Renal pelvis (tissue), 4 donors: ENCODE results near the gene DMTF1. TPM values are rescaled to one million over a fixed set of nuclear protein-coding genes. Genes with fewer than 3 reads are reported as not detected.
"Not testable (repeated sequence)": the region's sequence is repeated elsewhere in the genome, so short reads cannot be mapped to it uniquely, and the experiment has no call there.

Experiments used
- DNase-seq: peaks from one replicate; pipeline ENCODE4 v3.0.0-alpha.2; 2013
- polyA plus RNA-seq, 3 donors: library from polyadenylated mRNA; unstranded; fragments of 120-200 nt; gene quantifications; one replicate each; pipeline ENCODE4 v1.2.1, GENCODE V29; 2013; ENCODE audit not compliant: insufficient read length in 3 of 3

The DMTF1 gene
- polyA plus RNA-seq, 3 donors: 143 to 231 (median 230) TPM

DNA sequence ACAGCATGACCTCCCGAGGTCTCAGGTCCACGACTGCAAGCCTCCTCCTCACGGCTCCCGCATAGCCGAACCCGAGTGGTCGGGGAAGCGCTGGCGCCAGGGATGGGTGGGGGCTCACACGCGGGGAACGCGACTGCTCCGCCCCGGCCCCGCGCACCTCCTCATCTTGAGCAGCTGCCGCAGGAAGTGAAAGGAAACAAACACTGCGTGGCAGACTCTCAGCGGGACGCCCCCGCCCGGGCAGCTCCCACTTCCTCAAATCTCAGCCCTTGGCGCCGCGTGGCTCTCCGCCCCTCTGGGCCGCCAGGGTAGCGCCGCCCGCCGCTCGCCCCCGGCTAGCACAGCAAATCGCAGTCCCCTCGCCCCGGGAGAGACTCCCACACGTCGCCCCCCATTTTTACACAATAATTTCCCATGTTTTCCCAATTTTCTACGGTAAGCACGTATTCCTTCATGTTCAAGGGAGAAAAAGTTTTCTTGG, 67.3 kb downstream of the DMTF1 start, which contains the start of gene TMEM243:
TMEM243 (minus strand) TSS at position 188 of the 481 bp plus-strand sequence. CDS start 229 bp downstream, outside the sequence.
- peak; percentile 65 for DNase-seq

- DNase-seq: peak; percentile 82
These were observed 67.9 kb downstream of the DMTF1 start for GRCh38 chr7:87220026-87220733.

- DNase-seq: peak; percentile 46
These were observed 68.5 kb downstream of the DMTF1 start for GRCh38 chr7:87220734-87221215.

DNA sequence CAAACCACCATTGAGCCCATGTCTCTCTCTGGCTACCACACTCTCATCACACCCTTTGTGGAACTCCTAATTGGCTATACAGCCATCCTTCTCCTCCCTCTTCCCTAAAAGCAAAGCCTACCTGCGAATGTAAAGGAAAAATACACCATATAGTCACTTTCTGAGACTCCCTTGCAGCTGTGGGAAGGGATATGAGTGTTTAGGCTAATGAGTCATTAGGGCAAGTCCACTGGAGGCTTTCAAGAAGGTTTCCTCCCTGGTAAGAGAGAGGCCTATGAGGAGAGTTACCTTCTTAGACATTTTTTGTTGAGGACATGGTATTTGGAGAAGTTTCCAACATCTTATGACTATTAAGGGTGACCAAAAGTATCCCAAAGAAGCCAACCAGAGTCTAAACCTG, 71.4 kb downstream of the DMTF1 start:
- DNase-seq: no peak

- DNase-seq: no peak
These were observed 73.4 kb downstream of the DMTF1 start for GRCh38 chr7:87225696-87226095.

DNA sequence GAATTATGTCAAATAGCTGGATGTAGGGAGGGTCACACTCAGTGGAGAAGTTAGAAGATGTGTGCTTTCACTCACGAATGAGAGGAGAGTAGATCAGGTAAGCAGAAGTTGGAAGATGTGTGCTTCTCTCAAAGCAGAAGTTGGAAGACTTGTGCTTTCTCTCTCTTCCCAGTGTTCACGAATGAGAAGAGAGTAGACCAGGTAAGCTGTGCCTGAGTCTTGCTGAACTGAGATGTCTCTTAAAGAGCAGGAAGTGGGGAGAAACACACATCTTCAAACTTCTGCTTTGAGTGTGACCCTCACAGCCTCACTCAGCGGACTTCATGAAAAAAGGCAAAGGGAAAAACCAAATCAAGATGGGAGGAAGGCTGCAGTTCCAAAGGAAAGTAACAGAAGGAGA, 74.2 kb downstream of the DMTF1 start:
- DNase-seq: no peak

DNA sequence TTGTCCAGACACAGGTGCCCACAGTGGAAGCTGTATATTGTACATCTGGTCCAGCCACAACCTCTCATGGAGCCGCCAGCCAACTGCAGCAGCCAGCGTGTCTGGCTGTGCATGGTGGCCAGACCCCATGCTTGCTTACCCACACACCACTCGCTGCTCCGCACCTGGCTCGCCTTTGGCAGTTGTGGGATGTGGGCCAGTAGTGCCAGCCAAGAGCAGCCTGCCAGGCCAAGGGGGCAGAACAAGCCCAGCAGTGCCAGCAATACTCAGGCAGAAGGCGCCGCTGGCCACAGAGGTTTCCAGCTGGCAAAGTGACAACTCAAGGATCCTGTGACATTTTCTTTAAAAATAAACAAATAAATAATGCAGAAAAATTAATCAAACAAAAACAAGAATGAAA, 79.0 kb downstream of the DMTF1 start:
- DNase-seq: no peak

GRCh38 chr7:87231711-87232110, 79.5 kb downstream of the DMTF1 start:
- DNase-seq: no peak

DNA sequence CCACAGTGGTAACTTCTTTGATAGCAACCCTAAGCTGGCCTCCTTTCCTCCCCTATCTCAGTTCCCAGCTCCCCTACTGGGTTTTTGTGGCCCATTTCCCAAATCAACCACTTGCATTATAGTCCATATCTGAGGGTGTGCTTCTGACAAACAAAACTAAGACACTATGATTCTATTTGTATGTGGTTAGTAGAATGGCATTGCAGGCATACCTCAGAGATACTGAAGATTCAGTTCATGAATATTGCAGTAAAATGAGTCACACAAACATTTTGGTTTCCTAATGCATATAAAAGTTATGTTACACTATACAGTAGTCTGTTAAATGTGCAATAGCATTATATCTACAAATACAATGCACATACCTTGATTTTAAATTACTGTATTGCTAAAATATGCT, 82.7 kb downstream of the DMTF1 start:
- DNase-seq: no peak

GRCh38 chr7:87238464-87239051, 86.3 kb downstream of the DMTF1 start:
- not testable (repeated sequence) for DNase-seq

DNA sequence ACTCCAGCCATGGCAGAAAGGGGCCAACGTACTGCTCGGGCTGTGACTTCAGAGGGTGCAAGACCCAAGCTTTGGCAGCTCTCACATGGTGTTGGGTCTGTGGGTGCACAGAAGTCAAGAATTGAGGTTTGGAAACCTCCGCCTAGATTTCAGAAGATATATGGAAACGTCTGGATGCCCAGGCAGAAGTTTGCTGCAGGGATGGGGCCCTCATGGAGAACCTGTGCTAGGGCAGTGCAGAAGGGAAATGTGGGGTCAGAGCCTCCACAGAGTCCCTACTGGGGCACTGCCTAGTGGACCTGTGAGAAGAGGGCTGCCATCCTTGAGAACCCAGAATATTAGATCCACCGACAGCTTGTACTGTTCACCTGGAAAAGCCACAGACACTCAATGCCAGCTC, 93.4 kb downstream of the DMTF1 start:
- DNase-seq: not testable (repeated sequence)

Other genes with a start within 250 kb of the DMTF1 start
- gene ELAPOR2, start 92.8 kb upstream of the DMTF1 start, polyA plus RNA-seq: 1 to 10 TPM; 8.3 to 9.9 (median 9.8) TPM
- 10 to 100 TPM; 37.2 to 38.3 (median 37.2) TPM for gene TMEM243, start 67.3 kb downstream of the DMTF1 start, polyA plus RNA-seq
- gene CROT, start 193.2 kb downstream of the DMTF1 start, polyA plus RNA-seq: 10 to 100 TPM; 25.3 to 44.5 (median 37.2) TPM